ENCODE results near the gene HMX3. TPM values are rescaled to one million over a fixed set of nuclear protein-coding genes. Genes with fewer than 3 reads are reported as not detected.

The HMX3 gene
- total and polyA plus RNA-seq, 2 of the 8 experiments (the other 6 are each of a cell fraction or from before 2014, with no cell fraction given): 0.05 TPM; not detected in 1

GRCh38 chr10:123154092-123154710 is 18.4 kb downstream of the HMX3 start, which contains the start of gene BUB3 (continued):
- TF ChIP-seq SP4 (IDR thresholded peaks at IDR 0.05; ENCODE audit: low read length) (peak; percentile 63; the same call in 1 of the 2 replicates), KDM4A (IDR thresholded peaks at IDR 0.05; ENCODE audit: low read depth, low read length, severe bottlenecking) (peak; percentile 87), SP1 (IDR thresholded peaks at IDR 0.05; ENCODE audit: low read depth, low read length) (peak; percentile 96), EZH2 (IDR thresholded peaks at IDR 0.05; ENCODE audit: low read depth, low read length, severe bottlenecking) (no peak), E2F6 (IDR thresholded peaks at IDR 0.05) (peak; percentile 3; the same call in 1 of the 2 replicates), NANOG (IDR thresholded peaks at IDR 0.05; ENCODE audit: insufficient read depth, low read depth, low read length, poor library complexity, severe bottlenecking) (no peak), SUZ12 (IDR thresholded peaks at IDR 0.05; ENCODE audit: low read length) (no peak), CHD7 (IDR thresholded peaks at IDR 0.05; ENCODE audit: insufficient replicate concordance, low read length) (no peak), TBP (IDR thresholded peaks at IDR 0.05; ENCODE audit: low read depth, low read length) (peak; percentile 39; the same call in 1 of the 2 replicates), GTF2F1 (IDR thresholded peaks at IDR 0.05; ENCODE audit: borderline replicate concordance, low read depth, low read length) (no peak)
